Prostate gland (tissue), 2 donors: ENCODE measurements around the gene TNFRSF9. TPM values are rescaled to one million over a fixed set of nuclear protein-coding genes. Genes with fewer than 3 reads are reported as not detected.
"Not testable (repeated sequence)": the region's sequence is repeated elsewhere in the genome, so short reads cannot be mapped to it uniquely, and the experiment has no call there.

Source experiments
- DNase-seq: peaks from one replicate; pipeline ENCODE4 v3.0.0-alpha.2; 2019; ENCODE audit warnings: low spot score
- H3K27ac ChIP-seq, 2 donors: fragments of 200-600 bp; sonication (generic); 2 replicates each; pipeline ENCODE4 v1.5.1; 2017 to 2019
- H3K27me3 ChIP-seq: fragments of 200-600 bp; sonication (generic); replicated peaks from 2 replicates; pipeline ENCODE4 v1.5.1; 2019; ENCODE audit not compliant: insufficient read depth
- H3K36me3 ChIP-seq, 2 donors: fragments of 200-600 bp; sonication (generic); 1 replicate in 1 of 2; 2 replicates in 1 of 2; pipeline versions ENCODE4 v1.5.1 to v1.8.1; 2017 to 2019
- H3K4me1 ChIP-seq: fragments of 200-600 bp; sonication (generic); replicated peaks from 2 replicates; pipeline ENCODE4 v1.5.1; 2019
- H3K4me3 ChIP-seq, 2 donors: fragments of 200-600 bp; sonication (generic); 2 replicates each; pipeline ENCODE4 v1.5.1; 2017 to 2019
- H3K9me3 ChIP-seq: fragments of 200-600 bp; sonication (generic); 2 replicates; pipeline ENCODE4 v1.5.1; 2017
- POLR2A ChIP-seq: fragments of 450-650 bp; IDR thresholded peaks from one replicate; pipeline ENCODE4 v1.6.1; 2016; ENCODE audit warnings: antibody characterized with exemption, mild to moderate bottlenecking
- POLR2AphosphoS5 ChIP-seq: sonication (generic); formaldehyde crosslinking; IDR thresholded peaks from one replicate; pipeline ENCODE4 v1.6.1; 2017; ENCODE audit warnings: antibody characterized with exemption
- WGBS: methylation state at CpG from one replicate; pipeline ENCODE4 v1.1.5; 2018; 5-methylcytosine and 5-hydroxymethylcytosine counted together
- intact Hi-C: fragments of 100-400 bp; cut with DNase I; formaldehyde crosslinking; loops from one replicate; pipeline ENCODE4 v1.14.2; 2022
- total RNA-seq, 2 donors: library from RNA; depleted of rRNA; stranded (reverse); fragments of >200 nt; gene quantifications; one replicate each; pipeline ENCODE4 v1.1.0, GENCODE V29; 2016
- TF ChIP-seq, protein P1 (sequence below), 4 experiments: fragments of 200-600 bp in 2 of 4; fragments of 450-650 bp in 2 of 4; sonication (generic) in 2 of 4; IDR thresholded peaks; 1 replicate in 3 of 4; 2 replicates in 1 of 4; pipeline ENCODE4 v1.5.1; 2016 to 2019; ENCODE audit warnings: antibody characterized with exemption in 4 of 4, mild to moderate bottlenecking in 2 of 4, moderate library complexity in 2 of 4

The TNFRSF9 gene
- total RNA-seq, 2 donors from 2014 or later = not detected

DNA sequence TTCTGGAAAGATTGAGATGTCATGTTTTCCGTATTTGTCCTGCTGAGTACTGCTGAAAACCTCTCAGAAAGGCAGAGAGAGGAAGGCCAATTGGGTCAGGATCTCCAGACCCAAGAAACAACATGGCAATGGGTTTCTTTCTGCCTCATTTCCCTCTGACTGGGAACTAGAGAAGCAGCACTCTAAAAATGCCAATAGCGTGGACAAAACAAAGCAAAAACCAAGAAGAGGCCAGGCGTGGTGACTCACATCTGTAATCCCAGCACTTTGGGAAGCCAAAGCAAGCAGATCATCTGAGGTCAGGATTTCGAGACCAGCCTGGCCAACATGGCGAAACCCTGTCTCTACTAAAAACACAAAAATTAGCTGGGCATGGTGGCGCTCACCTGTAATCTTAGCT lies 18.3 kb downstream of the TNFRSF9 start:
- TF ChIP-seq, protein P1, sequence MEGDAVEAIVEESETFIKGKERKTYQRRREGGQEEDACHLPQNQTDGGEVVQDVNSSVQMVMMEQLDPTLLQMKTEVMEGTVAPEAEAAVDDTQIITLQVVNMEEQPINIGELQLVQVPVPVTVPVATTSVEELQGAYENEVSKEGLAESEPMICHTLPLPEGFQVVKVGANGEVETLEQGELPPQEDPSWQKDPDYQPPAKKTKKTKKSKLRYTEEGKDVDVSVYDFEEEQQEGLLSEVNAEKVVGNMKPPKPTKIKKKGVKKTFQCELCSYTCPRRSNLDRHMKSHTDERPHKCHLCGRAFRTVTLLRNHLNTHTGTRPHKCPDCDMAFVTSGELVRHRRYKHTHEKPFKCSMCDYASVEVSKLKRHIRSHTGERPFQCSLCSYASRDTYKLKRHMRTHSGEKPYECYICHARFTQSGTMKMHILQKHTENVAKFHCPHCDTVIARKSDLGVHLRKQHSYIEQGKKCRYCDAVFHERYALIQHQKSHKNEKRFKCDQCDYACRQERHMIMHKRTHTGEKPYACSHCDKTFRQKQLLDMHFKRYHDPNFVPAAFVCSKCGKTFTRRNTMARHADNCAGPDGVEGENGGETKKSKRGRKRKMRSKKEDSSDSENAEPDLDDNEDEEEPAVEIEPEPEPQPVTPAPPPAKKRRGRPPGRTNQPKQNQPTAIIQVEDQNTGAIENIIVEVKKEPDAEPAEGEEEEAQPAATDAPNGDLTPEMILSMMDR (IDR thresholded peaks at IDR 0.05) = no peak
- TF ChIP-seq POLR2AphosphoS5 (no peak), POLR2A (no peak)
- no peaks in the 10 kb centered on the region for H3K27me3 ChIP-seq
- H3K4me1 ChIP-seq = no peaks in the 10 kb centered on the region
- H3K27ac ChIP-seq = no peak overlapping the region
- no peaks in the 10 kb centered on the region for H3K36me3 ChIP-seq
- DNase-seq = no peak
- H3K4me3 ChIP-seq = no peak overlapping the region
- H3K9me3 ChIP-seq = no peaks in the 10 kb centered on the region
- intact Hi-C loops = no loop called here
- 88% methylated on average over 6 of the region's 6 CpGs for WGBS

DNA sequence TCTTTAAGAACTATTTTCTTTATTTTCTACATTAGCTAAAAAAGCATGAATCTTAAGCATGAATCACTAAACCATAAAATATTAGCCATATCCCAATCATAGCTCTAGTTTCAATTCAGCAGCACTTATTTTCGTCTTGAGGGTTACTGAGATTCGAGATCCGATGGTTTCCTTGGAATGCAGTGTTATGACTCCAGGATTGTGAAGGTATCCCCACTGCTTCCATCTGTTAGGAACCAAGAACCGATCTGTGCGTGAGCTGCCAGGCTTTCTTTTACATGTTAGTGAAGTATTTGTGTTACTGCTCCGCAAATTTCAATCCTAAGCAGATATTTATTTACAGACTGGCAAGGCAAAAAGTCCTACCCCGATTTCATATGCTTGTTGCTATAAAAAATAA lies 18.8 kb downstream of the TNFRSF9 start:
- H3K36me3 ChIP-seq = no peaks in the 10 kb centered on the region
- no peaks in the 10 kb centered on the region for H3K27me3 ChIP-seq
- TF ChIP-seq POLR2AphosphoS5 = no peak
- no peak for TF ChIP-seq POLR2A
- TF ChIP-seq, protein P1 (IDR thresholded peaks at IDR 0.05) = no peak
- H3K27ac ChIP-seq = no peak overlapping the region
- 81% methylated on average over 7 of the region's 7 CpGs for WGBS
- intact Hi-C loops = no loop called here
- H3K9me3 ChIP-seq = no peaks in the 10 kb centered on the region
- H3K4me3 ChIP-seq = no peak overlapping the region
- DNase-seq = no peak
- no peaks in the 10 kb centered on the region for H3K4me1 ChIP-seq

DNA sequence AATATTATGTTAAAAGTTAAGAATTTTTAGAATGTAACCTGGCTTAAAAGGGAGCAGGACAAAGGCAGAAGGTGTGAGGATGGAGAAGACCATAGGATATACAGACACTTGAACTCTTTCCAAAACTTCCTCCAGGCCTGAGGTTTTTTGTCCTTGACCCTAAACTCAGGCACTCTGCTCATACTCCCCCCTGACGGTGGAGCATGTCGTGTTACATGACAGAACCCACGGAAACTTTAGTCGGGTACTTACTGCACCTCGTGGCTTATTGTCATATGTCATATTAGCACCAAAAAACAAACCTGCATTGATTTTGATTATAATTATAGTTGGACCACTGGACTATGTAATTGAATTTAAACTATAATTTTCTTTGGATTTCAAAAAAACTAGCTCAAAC lies 20.8 kb downstream of the TNFRSF9 start:
- Histone ChIP-seq H3K4me3 (no peak overlapping the region), H3K27me3 (no peaks in the 10 kb centered on the region), H3K27ac (no peak overlapping the region), H3K4me1 (no peaks in the 10 kb centered on the region), H3K36me3 (no peaks in the 10 kb centered on the region), H3K9me3 (no peaks in the 10 kb centered on the region)
- WGBS = 86% methylated on average over 5 of the region's 5 CpGs
- DNase-seq = no peak
- intact Hi-C loops = no loop called here
- TF ChIP-seq POLR2A = no peak
- TF ChIP-seq, protein P1 (IDR thresholded peaks at IDR 0.05) = no peak
- TF ChIP-seq POLR2AphosphoS5 = no peak

DNA sequence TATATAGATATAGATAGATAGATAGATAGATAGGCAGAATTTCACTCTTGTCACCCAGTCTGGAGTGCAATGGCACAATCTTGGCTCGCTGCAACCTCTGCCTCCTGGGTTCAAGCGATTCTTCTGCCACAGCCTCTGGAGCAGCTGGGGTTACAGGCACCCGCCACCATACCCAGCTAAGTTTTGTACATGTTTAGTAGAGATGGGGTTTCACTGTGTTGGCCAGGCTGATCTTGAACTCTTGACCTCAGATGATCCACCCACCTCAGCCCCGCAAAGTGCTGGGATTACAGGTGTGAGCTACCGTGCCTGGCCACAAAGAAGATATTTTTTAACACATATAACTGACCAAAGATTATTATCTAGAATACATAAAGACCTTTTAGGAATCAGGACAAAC lies 22.7 kb downstream of the TNFRSF9 start:
- H3K27me3 ChIP-seq, H3K36me3 ChIP-seq, intact Hi-C loops, H3K4me1 ChIP-seq, DNase-seq, H3K27ac ChIP-seq, H3K4me3 ChIP-seq, H3K9me3 ChIP-seq: not testable (repeated sequence)
- 68% methylated on average over 5 of the region's 5 CpGs for WGBS

DNA sequence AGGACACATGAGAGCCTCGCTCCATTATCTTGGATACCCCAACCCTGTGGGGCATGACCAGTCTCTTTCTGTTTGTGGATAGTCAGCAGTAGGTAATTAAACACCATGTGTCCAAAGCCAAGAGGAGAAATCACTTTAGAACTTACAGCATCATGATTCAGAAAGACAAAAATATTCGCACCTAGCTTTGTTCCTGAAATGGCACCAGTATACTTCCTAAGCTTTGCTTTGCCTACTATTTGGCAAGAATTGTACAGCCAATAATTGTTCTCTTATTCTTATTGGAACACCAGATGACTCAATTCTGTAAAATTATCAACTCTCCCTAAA lies 24.2 kb downstream of the TNFRSF9 start:
- intact Hi-C loops = no loop called here
- TF ChIP-seq POLR2A = no peak
- no peak for TF ChIP-seq POLR2AphosphoS5
- TF ChIP-seq, protein P1 (IDR thresholded peaks at IDR 0.05) = no peak
- no peaks in the 10 kb centered on the region for H3K4me1 ChIP-seq
- WGBS = 61% methylated on average over 2 of the region's 2 CpGs
- H3K4me3 ChIP-seq = no peak overlapping the region
- no peak for DNase-seq
- no peaks in the 10 kb centered on the region for H3K36me3 ChIP-seq
- H3K27me3 ChIP-seq = peaks cover 2% of the 10 kb centered on the region
- no peak overlapping the region for H3K27ac ChIP-seq
- H3K9me3 ChIP-seq = no peaks in the 10 kb centered on the region
